HG02943 (cell line): ENCODE data around the gene RIMS1.

Experiments
- ATAC-seq: cut with Tn5 transposase; IDR thresholded peaks from one replicate; pipeline ENCODE4 v1.9.1; 2021; ENCODE audit warnings: mild to moderate bottlenecking, low read depth, moderate library complexity; ENCODE audit not compliant: unreplicated experiment

RIMS1 gene

GRCh38 chr6:72080260-72080941, 194.1 kb downstream of the RIMS1 start:
- no peak for ATAC-seq

GRCh38 chr6:72081871-72082270, 195.5 kb downstream of the RIMS1 start:
- no peak for ATAC-seq

GRCh38 chr6:72083976-72084375, 197.6 kb downstream of the RIMS1 start:
- no peak for ATAC-seq

GRCh38 chr6:72084992-72085569, 198.7 kb downstream of the RIMS1 start:
- no peak for ATAC-seq

GRCh38 chr6:72094506-72094905, 208.2 kb downstream of the RIMS1 start:
- no peak for ATAC-seq

GRCh38 chr6:72102561-72102960, 216.2 kb downstream of the RIMS1 start:
- ATAC-seq, result no peak

- ATAC-seq, result no peak
Observed at GRCh38 chr6:72111611-72112010, 225.3 kb downstream of the RIMS1 start.

GRCh38 chr6:72130327-72130726, 244.0 kb downstream of the RIMS1 start:
- no peak for ATAC-seq

GRCh38 chr6:72132427-72132826, 246.1 kb downstream of the RIMS1 start:
- no peak for ATAC-seq

GRCh38 chr6:72132851-72133250, 246.5 kb downstream of the RIMS1 start:
- no peak for ATAC-seq

- ATAC-seq, result no peak
Observed at GRCh38 chr6:72133324-72133723, 247.0 kb downstream of the RIMS1 start.

GRCh38 chr6:72140795-72141194, 254.4 kb downstream of the RIMS1 start:
- no peak for ATAC-seq

- ATAC-seq, result no peak
Observed at GRCh38 chr6:72149715-72150114, 263.4 kb downstream of the RIMS1 start.

- ATAC-seq, result no peak
Observed at GRCh38 chr6:72151742-72152141, 265.4 kb downstream of the RIMS1 start.

GRCh38 chr6:72175916-72176315, 289.6 kb downstream of the RIMS1 start:
- ATAC-seq, result no peak

GRCh38 chr6:72182337-72183246, 296.2 kb downstream of the RIMS1 start:
- no peak for ATAC-seq

- ATAC-seq, result no peak
Observed at GRCh38 chr6:72203983-72204382, 317.6 kb downstream of the RIMS1 start.

GRCh38 chr6:72205500-72205899, 319.1 kb downstream of the RIMS1 start:
- ATAC-seq, result no peak

- no peak for ATAC-seq
Observed at GRCh38 chr6:72206606-72207005, 320.3 kb downstream of the RIMS1 start.

- ATAC-seq, result no peak
Observed at GRCh38 chr6:72212686-72213085, 326.3 kb downstream of the RIMS1 start.

GRCh38 chr6:72213654-72214053, 327.3 kb downstream of the RIMS1 start:
- ATAC-seq, result no peak
